ENCODE measurements around the gene MARK3. TPM values are rescaled to one million over a fixed set of nuclear protein-coding genes. Genes with fewer than 3 reads are reported as not detected.
A peak's percentile ranks its signal among the peaks of the same experiment; 100 is the strongest.

MARK3 gene
- total RNA-seq, 2 experiments from 2014 or later: 78.6 to 81.4 TPM

GRCh38 chr14:103540821-103541708, 155.8 kb downstream of the MARK3 start:
- Mint-ChIP-seq H3K9me3 (no peaks in the 10 kb centered on the region), H3K4me1 (no peaks in the 10 kb centered on the region), H3K27ac (no peak overlapping the region), H3K36me3 (ENCODE audit: low read depth) (no peaks in the 10 kb centered on the region), H3K4me3 (no peak overlapping the region), H3K27me3 (no peaks in the 10 kb centered on the region)
- POLR2A ChIA-PET: no interaction called here
- CTCF ChIA-PET: interaction anchor here (1.1 kb wide), 1 partner anchor 21 kb away, joined by 3 read pairs; no protein-coding TSS in a partner anchor
- no peak for DNase-seq

DNA sequence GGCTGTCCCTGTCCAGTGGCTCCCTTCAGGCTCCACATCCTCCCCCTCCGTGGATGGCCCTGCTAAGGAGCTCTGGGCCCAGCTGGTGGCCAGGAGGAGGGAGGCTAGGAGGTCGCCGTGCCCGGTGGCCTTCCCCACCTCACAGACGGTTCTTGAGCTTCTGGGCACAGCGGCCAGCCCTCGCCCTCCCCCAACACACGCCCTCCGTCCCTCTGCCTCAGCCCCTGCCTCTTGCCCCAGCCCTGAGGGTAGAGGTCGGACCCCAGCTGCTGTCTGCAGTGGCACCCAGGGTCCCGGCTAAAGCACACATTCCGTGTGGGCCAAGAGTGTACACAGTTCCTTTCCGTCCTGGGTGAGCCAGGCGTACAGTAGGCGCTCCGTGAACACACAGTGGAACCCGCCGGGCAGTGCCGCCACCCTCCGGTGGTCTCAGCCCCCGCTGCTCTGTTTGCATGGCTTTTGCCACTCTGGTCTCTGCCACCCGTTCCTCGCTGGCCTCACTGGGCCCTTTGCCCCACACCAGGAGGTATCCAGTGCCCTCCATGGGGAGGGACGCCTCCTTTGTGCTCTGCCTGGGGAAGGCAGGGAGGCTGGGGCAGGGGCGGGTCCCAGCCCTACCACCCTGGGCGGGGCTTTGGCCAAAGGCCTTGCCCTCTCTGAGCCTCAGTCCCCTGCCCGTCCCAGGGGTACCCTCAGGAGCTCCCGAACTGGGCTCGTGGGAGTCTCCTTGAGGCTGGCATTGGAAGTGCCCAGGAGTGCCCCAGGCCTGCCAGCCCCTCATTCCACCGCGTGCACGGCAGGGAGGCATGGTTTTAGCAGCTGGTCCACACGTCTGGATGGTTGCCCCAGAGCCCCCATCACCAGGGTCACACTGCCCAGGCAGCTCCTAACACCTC, 156.7 kb downstream of the MARK3 start:
- ChIA-PET POLR2A (no interaction called here), CTCF (interaction anchor here (1.1 kb wide), 1 partner anchor 22 kb away, joined by 3 read pairs; no protein-coding TSS in a partner anchor)
- no peak for DNase-seq
- Mint-ChIP-seq H3K36me3 (ENCODE audit: low read depth) (no peaks in the 10 kb centered on the region), H3K27ac (no peak overlapping the region), H3K9me3 (no peaks in the 10 kb centered on the region), H3K4me3 (no peak overlapping the region), H3K4me1 (no peaks in the 10 kb centered on the region), H3K27me3 (no peaks in the 10 kb centered on the region)

- no peak overlapping the region for H3K27ac Mint-ChIP-seq
- POLR2A ChIA-PET: no interaction called here
- DNase-seq: no peak
- CTCF ChIA-PET: interaction anchor here (0.6 to 1.6 kb wide), 2 partner anchors 21 to 24 kb away, joined by 3 to 4 read pairs; no protein-coding TSS in a partner anchor
- H3K9me3 Mint-ChIP-seq: no peaks in the 10 kb centered on the region
- no peaks in the 10 kb centered on the region for H3K27me3 Mint-ChIP-seq
- H3K36me3 Mint-ChIP-seq (ENCODE audit: low read depth): no peaks in the 10 kb centered on the region
- no peaks in the 10 kb centered on the region for H3K4me1 Mint-ChIP-seq
- no peak overlapping the region for H3K4me3 Mint-ChIP-seq
Observed at GRCh38 chr14:103542605-103543088, 157.4 kb downstream of the MARK3 start.

GRCh38 chr14:103543140-103543539, 157.9 kb downstream of the MARK3 start:
- Mint-ChIP-seq H3K4me1 (no peaks in the 10 kb centered on the region), H3K27ac (no peak overlapping the region), H3K9me3 (no peaks in the 10 kb centered on the region), H3K36me3 (ENCODE audit: low read depth) (no peaks in the 10 kb centered on the region), H3K27me3 (no peaks in the 10 kb centered on the region), H3K4me3 (no peak overlapping the region)
- no peak for DNase-seq
- ChIA-PET CTCF (interaction anchor here (0.6 to 1.6 kb wide), 2 partner anchors 21 to 25 kb away, joined by 3 to 4 read pairs; no protein-coding TSS in a partner anchor), POLR2A (no interaction called here)

GRCh38 chr14:103543721-103544387, 158.6 kb downstream of the MARK3 start:
- ChIA-PET CTCF (interaction anchor here (1.6 kb wide), 1 partner anchor 25 kb away, joined by 4 read pairs; no protein-coding TSS in a partner anchor), POLR2A (no interaction called here)
- no peak for DNase-seq
- no peaks in the 10 kb centered on the region for H3K27me3 Mint-ChIP-seq
- no peaks in the 10 kb centered on the region for H3K4me1 Mint-ChIP-seq
- H3K4me3 Mint-ChIP-seq: no peak overlapping the region
- H3K9me3 Mint-ChIP-seq: no peaks in the 10 kb centered on the region
- H3K27ac Mint-ChIP-seq: no peak overlapping the region
- no peaks in the 10 kb centered on the region for H3K36me3 Mint-ChIP-seq (ENCODE audit: low read depth)

DNA sequence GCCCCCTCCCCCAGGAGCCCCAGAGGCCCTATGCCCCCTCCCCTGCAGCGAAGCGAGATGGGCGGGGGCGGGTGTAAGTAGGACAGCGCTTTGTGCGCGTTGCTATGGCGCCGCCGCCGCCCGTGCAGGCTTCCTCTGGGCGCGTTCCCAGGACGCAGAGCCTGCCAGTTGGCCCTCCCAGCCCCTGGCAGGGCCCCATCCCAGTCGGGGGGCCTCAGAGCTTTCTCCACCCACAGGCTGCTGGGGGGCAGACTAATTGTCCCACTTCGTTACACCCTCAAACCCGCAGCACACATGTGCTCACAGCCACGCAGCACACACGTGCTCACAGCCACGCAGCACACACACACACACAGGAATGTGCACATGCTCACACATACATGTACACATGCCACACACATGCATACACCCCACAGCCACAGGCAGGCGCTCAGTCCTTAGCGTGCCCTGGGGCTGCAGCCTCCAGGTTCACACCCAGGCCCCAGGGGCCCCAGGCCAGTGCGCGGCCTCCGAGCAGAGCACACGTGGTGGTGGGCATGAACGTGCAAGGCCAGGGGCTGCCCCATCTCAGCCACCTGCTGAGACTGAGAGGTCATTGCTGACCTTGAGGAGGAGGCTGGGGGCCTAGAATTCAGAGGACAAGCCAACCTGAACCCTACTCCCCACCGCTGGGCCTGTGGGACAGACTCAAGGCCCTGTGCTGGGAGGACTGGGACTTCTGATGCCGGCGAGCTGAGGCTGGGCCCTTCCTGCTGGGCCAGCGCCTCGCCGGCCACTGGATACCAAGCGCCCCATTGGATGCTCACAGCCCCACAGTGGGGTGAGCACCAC, 159.4 kb downstream of the MARK3 start:
- Mint-ChIP-seq H3K4me3 (no peak overlapping the region), H3K27ac (no peak overlapping the region), H3K27me3 (no peaks in the 10 kb centered on the region), H3K4me1 (no peaks in the 10 kb centered on the region), H3K36me3 (ENCODE audit: low read depth) (no peaks in the 10 kb centered on the region), H3K9me3 (no peaks in the 10 kb centered on the region)
- POLR2A ChIA-PET: no interaction called here
- CTCF ChIA-PET: interaction anchor here (1.6 to 2.0 kb wide), 2 partner anchors 17 to 26 kb away, joined by 4 to 7 read pairs; no protein-coding TSS in a partner anchor
- DNase-seq: no peak

GRCh38 chr14:103545219-103545914, 160.2 kb downstream of the MARK3 start:
- Mint-ChIP-seq H3K4me3 (no peak overlapping the region), H3K27me3 (no peaks in the 10 kb centered on the region), H3K27ac (no peak overlapping the region), H3K4me1 (no peaks in the 10 kb centered on the region), H3K36me3 (ENCODE audit: low read depth) (no peaks in the 10 kb centered on the region), H3K9me3 (no peaks in the 10 kb centered on the region)
- ChIA-PET POLR2A (no interaction called here), CTCF (interaction anchor here (1.2 to 2.0 kb wide), 3 partner anchors 15 to 27 kb away, joined by 6 to 7 read pairs (median 7); no protein-coding TSS in a partner anchor)
- DNase-seq: no peak

DNA sequence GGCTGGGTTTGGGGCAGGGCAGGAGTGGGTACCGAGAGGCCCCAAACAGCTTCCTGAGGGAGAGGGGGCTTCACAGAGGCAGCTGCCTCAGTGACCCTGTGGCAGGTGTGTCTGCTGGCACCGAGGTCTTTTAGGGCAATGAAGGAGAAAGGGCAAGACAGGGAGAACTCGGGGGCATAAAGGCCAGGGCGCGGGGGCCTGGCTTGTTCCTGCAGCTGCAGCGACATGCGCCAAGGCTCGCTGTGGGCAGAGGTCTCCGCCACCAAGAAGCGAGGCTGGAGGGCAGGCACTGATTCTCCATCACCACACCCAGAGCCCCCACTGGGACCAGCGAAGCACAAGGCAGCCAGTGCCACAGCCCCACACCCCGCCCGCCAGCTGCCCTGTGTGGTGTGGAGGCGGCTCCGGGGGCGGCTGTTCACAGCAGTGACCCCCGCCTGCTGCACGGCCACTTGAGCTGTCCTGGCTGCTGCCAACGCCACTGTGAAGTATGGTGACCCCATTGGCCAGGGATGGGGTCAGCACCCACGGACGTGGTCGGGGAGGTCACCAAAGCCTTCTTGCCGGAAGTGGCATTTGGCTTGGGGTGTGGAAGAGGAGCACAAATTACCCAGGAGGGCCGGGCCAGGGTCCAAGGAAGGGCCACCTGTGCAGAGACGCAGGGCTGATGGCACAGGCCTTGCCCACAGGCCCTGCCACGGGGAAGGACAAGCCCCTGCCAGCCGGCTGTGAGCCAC, 160.9 kb downstream of the MARK3 start:
- no peaks in the 10 kb centered on the region for H3K4me1 Mint-ChIP-seq
- POLR2A ChIA-PET: no interaction called here
- H3K36me3 Mint-ChIP-seq (ENCODE audit: low read depth): no peaks in the 10 kb centered on the region
- H3K9me3 Mint-ChIP-seq: no peaks in the 10 kb centered on the region
- CTCF ChIA-PET: interaction anchor here (1.2 to 2.2 kb wide), 5 partner anchors 13 to 27 kb away, joined by 3 to 15 read pairs (median 7); partner anchors contain the start of gene CKB
- H3K27me3 Mint-ChIP-seq: no peaks in the 10 kb centered on the region
- no peak overlapping the region for H3K27ac Mint-ChIP-seq
- no peak overlapping the region for H3K4me3 Mint-ChIP-seq
- DNase-seq: no peak

DNA sequence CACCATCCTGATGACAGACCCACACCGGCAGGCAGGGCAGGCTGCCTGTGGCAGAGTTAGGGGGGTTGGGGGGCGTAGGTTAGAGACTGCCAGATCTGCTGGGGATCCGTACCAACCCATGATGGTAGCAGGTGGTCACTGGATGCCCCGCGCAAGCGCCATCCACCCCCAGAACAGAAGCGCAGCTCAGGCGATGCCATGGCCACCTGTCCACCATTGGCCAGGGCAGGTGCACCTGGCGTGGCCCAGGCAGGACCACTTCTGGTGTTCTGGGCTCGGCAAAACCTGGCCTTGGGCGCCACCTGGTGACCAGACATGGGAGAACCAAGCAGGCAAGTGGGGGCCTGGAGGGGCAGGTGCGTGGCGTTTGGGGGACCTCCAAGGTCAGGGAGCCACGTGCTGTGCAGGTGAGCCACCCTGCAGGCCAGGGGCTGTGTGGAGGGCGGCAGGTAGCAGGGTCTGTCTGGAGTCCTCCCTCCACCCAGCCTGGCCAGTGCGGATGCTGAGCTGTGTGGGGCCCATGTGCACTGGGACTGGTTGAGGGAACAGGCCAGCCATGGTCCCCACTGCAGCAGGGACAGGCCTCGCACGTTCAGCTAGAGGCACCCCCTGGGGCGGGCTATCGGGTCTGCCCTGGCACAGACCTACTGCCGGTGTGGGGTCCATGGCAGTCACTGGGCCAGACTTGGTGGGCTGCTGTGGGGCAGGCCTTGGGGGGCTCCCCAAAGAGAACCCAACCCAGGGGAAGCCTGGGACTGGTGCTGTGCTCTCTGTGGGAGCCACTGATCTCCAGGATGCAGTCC, 161.6 kb downstream of the MARK3 start:
- H3K9me3 Mint-ChIP-seq: no peaks in the 10 kb centered on the region
- ChIA-PET CTCF (interaction anchor here (0.6 to 2.2 kb wide), 9 partner anchors 8 to 54 kb away, joined by 3 to 15 read pairs (median 6); partner anchors contain the start of gene CKB), POLR2A (no interaction called here)
- H3K4me1 Mint-ChIP-seq: no peaks in the 10 kb centered on the region
- H3K4me3 Mint-ChIP-seq: no peak overlapping the region
- peak; percentile 76 for DNase-seq
- no peaks in the 10 kb centered on the region for H3K27me3 Mint-ChIP-seq
- no peaks in the 10 kb centered on the region for H3K36me3 Mint-ChIP-seq (ENCODE audit: low read depth)
- H3K27ac Mint-ChIP-seq: no peak overlapping the region

- Mint-ChIP-seq H3K4me1 (no peaks in the 10 kb centered on the region), H3K9me3 (no peaks in the 10 kb centered on the region), H3K4me3 (no peak overlapping the region), H3K36me3 (ENCODE audit: low read depth) (no peaks in the 10 kb centered on the region), H3K27ac (no peak overlapping the region), H3K27me3 (no peaks in the 10 kb centered on the region)
- ChIA-PET CTCF (interaction anchor here (0.6 to 2.2 kb wide), 7 partner anchors 8 to 54 kb away, joined by 3 to 15 read pairs (median 5); partner anchors contain the start of gene CKB), POLR2A (no interaction called here)
- DNase-seq: no peak
Observed at GRCh38 chr14:103547455-103547940, 162.3 kb downstream of the MARK3 start.
